GM18858 (cell line): ENCODE measurements around the gene DDT.
"Not testable (repeated sequence)": the region's sequence is repeated elsewhere in the genome, so short reads cannot be mapped to it uniquely, and the experiment has no call there.

Source experiments
- ATAC-seq: cut with Tn5 transposase; IDR thresholded peaks from one replicate; pipeline ENCODE4 v1.9.1; 2021; ENCODE audit not compliant: unreplicated experiment

DDT gene

DNA sequence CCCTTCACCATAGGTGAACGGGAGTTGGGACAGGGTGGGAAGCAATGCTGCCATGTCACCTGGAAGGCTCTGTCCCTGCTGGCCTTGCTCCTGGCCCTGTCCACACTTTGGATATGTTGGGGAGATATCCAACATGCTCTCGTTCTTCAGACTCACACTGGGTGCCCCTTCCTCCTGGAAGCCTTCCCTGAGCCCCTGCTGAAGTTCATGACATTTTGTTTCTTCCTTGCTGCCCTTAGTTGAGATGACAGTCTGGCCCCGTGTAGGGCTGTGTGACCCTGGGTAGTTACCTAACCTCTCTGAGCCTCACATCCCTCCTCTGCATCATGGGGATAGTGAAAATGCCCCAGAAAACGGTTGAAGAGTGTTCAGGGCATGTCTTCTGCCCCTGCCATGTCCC is 20.8 kb downstream of the DDT start:
- ATAC-seq: not testable (repeated sequence)

DNA sequence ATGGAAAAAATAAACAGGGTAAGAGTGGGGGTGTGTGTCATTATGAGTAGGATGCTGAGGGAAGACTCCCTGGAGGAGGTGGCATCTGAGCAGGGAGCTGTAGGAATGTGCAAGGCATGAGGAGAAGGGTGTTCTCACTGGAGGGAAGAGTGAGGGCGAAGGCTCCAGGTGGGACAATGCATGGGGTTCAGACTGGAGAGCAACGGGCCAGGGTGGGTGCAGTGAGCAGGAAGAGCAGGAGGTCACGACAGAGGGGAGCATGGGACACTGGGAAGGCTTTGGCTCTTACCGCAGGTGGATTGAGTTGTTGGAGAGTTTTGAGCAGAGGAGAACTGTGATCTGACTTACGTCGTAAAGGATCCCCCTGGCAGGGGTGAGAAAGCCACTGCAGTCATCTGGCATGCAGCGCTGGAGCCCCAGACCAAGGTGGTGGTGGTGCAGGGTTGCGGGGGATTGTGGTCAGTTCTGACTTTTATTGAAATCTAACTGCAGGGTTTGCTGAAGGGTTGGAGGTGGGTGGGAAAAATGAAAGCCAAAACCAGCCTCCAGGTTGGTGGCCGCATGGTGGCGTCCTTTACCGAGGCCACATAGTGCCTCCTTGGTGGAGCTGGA is 21.3 kb downstream of the DDT start:
- ATAC-seq: not testable (repeated sequence)

DNA sequence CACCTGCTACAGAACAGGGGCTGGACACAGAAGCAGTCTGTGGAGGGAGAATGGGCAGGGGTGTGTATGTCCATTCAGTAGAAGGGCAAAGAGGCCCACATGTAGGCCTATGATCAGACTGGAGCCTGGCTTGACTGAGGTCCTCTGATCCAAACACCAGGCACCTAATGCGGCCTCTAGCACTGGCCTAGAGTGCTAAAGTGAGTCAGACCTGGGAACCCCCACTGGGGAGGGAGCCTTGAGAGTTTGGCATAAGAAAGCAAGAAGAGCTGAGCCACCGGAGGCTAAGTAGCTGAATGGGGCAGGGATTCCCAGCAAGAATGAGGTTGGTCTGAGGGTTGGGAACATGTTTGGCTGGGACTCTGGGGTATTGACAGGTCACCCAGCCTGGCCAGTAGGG is 22.9 kb downstream of the DDT start:
- ATAC-seq: not testable (repeated sequence)

DNA sequence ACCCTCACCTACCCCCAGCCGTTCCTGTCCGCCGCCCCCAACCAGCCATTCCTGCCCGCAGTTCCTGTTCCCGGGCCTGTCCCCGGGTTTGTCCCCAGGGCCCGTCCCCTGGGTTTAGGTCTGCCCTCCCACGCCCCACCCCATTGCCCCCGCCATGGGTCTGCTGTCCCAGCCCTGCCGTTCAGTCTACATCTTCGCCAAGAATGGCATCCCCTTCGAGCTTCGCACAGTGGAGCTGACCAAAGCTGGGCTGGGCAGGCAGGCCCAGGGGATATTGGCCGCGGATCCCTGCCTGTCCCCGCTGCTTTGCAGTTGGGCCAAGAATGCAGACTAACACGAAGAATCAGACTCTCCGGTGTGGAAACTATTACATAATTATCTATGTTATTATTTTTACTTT is 24.5 kb downstream of the DDT start:
- ATAC-seq: not testable (repeated sequence)

DNA sequence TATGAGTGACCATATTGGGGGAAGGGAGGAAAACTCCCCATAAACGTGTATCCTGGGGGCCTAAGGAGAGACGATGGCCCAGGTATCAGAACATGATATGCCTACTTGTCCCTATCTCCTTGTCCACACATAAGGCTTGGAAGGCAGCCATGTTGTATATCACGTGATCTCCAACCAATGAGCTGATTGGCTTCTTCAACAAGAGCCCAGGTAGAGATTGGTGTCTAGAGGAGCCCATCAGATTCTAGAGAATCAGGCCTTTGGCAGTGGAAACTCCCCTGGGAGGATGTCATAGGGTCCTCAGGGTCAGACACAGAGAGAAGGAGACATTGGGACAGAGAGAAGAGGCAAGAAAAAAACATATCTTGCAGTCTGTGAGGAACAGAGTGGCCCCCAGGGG is 26.9 kb downstream of the DDT start:
- ATAC-seq: not testable (repeated sequence)

DNA sequence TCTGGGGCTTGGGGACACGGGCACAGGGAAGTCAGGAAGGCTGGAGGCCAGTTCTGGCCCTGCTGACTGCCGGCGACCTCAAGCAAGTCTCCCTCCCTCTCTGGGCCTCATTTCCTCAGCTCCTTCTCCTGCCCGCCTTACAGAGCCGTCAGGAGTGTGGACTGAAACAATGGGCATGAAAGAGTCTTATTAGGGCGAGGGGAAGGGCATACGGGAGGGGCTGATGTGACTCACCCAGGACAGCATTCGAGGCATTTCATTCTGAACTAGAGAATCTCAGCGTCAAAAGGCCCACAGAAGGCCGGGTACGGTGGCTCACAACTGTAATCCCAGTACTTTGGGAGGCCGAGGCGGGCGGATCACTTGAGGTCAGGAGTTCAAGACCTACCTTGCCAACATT is 34.1 kb downstream of the DDT start:
- ATAC-seq: not testable (repeated sequence)

DNA sequence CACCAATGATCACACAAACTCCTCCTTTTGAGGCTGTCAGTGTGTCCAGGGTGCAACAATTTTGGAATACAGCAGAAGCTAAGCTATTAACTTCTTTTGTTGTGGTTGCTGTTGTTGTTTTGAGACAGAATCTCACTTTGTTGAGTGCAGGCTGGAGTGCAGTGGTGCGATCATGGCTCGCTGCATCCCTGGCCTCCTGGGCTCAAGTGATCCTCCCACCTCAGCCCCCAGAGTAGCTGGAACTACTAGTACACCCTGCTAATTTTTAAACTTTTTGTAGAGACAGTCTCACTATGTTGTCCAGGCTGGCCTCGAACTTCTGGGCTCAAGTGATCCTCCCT is 35.3 kb downstream of the DDT start:
- ATAC-seq: no peak

DNA sequence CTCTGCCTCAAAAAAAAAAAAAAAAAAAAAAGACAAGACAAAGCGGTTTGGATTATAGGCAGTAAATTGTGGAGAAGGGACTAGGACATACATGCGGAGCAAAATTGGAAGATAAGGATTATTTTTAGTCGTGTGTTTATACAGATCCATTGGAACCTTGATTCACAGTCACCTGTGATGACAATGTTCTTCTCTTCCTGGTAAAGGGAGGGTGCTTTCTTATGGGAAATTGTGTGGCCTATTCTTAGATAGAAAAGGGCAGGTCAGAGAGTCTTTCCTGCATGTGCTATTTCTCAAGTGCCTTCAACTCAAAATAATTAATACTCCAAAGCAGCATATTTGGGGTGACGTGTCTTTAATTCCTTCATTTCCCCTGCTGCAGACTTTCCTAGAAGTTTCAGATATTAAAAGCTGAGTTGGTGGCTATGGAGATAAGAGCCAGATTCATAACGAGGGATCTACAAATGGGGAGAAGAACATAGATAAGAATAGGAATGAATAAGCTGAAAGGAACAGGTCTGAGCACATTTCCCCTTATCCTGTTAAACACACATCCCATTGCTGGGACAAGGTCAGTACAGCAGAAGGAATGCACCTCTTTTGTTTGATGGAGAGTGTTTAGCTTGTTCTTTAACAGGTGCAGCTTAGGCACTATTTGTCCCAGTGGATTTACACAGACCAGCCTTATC is 35.8 kb downstream of the DDT start:
- no peak for ATAC-seq

DNA sequence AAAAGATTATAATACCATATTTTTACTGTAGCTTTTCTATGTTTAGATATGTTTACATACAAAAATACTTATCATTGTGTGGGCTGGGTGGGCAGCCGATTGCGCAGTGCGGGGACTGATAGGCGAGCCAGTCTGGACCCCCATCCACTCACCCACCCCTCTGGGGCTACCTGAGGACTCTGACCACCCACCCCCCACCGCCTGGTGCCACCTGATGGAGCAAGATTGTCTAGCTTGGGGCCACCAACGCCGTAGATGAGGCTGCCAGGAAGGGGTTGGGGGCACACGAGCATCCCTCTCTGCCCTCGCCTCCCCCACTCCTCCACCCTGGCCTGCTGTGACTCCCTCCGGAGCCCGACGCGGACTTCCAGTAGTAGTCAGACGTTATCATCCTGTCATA is 47.7 kb downstream of the DDT start:
- no peak for ATAC-seq

DNA sequence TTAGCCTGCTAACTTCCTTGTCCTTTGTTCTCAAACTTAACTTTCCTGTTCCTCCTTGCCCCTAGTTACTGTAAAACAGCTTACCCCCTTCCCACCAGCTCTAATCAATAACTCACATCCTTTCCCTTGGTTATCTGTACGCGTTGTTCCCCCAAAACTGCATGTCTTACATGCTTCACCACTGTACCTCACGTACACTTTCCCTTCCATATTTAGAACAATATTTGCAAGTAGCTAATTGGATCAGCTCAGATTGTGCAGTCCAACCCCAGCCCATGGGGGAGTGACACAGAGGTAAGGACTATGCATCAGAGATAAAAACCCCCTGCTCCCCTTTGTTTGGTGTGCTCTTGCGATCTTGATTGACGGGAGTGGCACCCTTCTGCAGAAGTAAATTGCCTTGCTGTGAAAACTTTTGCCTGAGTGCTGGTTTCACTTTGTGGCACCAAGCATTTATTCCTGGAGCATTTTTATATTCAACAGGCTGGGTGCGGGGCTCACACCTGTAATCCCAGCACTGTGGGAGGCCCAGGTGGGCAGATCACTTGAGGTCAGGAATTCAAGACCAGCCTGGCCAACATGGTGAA is 49.1 kb downstream of the DDT start:
- no peak for ATAC-seq

DNA sequence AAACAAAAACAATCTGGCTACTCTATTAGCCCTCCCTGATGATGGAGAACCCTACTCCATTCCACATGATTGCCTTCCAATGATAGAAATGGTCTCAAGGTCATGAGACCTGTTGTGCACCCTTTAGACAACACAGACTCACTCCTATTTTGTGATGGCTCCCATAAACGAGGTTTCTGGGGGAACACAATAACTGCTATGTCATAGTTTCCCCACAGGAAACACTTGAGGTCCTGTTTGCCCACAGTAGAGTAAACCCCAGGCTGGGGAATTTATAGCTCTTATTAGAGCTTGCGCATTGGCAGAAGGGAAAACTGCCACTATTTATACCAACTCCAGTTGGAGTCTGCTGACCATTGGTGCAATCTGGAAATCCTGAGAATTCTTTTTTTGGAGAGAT is 51.3 kb downstream of the DDT start:
- ATAC-seq: no peak

DNA sequence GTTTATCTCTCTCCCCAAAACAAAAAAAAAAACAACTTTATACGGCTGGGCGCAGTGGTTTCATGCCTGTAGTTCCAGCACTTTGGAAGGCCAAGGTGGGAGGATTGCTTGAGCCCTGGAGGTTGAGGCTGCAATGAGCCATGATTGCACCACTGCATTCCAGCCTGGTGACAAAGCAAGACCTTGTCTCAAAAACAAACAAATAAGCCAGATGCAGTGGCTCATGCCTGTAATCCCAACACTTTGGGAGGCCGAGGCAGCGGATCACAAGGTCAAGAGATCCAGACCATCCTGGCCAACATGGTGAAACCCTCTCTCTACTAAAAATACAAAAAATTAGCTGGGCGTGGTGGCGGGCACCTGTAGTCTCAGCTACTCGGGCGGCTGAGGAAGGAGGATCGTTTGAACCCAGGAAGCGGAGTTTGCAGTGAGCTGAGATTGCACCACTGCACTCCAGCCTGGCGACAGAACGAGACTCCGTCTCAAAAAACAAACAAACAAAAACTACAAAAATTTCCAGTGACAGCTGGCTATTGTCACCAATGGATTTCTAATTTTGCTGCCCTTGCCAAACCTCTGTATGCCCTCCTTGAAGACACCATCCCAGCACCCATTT is 52.5 kb downstream of the DDT start:
- ATAC-seq: not testable (repeated sequence)
